GM12872 (cell line): Measurements from ENCODE around the gene PACS1.

ENCODE experiments used
- CTCF ChIP-seq: IDR thresholded peaks from 3 replicates; pipeline ENCODE4 v1.5.1; 2011; ENCODE audit warnings: low read depth, mild to moderate bottlenecking, low read length, moderate library complexity; ENCODE audit not compliant: insufficient read depth

PACS1 gene

GRCh38 chr11:66272596-66272995 lies 202.5 kb downstream of the PACS1 start:
- TF ChIP-seq CTCF, result no peak

- TF ChIP-seq CTCF, result no peak
Measured at GRCh38 chr11:66274219-66274618, 204.1 kb downstream of the PACS1 start.

GRCh38 chr11:66275396-66275795 lies 205.3 kb downstream of the PACS1 start:
- TF ChIP-seq CTCF, result no peak

GRCh38 chr11:66275984-66276612 lies 206.0 kb downstream of the PACS1 start:
- no peak for TF ChIP-seq CTCF

- no peak for TF ChIP-seq CTCF
Measured at GRCh38 chr11:66277471-66278362, 207.6 kb downstream of the PACS1 start, which contains the start of gene CNIH2. Gene CNIH2 (plus strand): TSS chr11:66278175. CDS start chr11:66278457, 282 bp downstream.

GRCh38 chr11:66278363-66279091 lies 208.5 kb downstream of the PACS1 start:
- TF ChIP-seq CTCF, result no peak
